ENCODE measurements around the gene CCDC85B.

CCDC85B gene

DNA sequence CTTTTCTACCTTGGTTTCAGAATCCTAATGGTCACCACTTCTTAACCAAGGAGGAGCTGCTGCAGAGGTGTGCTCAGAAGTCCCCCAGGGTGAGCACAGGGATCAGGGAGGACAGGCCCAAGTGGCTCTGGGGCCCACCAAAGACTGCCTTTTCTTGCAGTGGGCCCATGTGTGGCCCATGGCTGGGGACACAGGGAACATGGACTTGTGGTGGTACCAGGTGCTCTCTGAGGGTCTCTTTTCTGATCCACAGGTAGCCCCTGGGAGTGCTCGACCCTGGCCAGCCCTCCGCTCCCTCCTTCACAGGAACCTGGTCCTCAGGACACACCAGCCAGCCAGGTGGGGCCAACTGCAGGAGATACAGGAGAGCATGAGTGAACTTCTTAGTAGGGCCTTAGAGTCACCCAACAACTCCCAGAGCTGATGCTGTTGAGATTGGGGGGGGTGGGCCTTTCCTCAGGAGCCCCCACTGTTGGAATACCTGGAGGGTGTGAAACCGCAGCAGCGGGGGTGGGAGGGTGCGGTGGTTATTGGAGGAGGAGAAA, 28.2 kb upstream of the CCDC85B start:
- Histone ChIP-seq H3K36me3 (ENCODE audit: insufficient read depth, low read length) (peaks cover 63% of the 10 kb centered on the region), H3F3A (ENCODE audit: insufficient read depth, low read length) (0 out of 2 replicates have a peak, but pooled peaks cover 5% of the 10 kb centered on the region), H4K20me1 (ENCODE audit: insufficient read depth, low read length) (no peaks in the 10 kb centered on the region), H2AFZ (ENCODE audit: low read length) (no peak overlapping the region), H3K9ac (ENCODE audit: low read length) (peak overlapping the region; percentile 87; the same call in 1 of the 2 replicates), H3K4me3 (ENCODE audit: low read depth, low read length, poor library complexity, severe bottlenecking) (no peak overlapping the region), H3K4me1 (ENCODE audit: insufficient read depth, low read length, severe bottlenecking) (peaks cover 24% of the 10 kb centered on the region), H3K9me3 (ENCODE audit: low read length) (no peaks in the 10 kb centered on the region), H3K9me2 (ENCODE audit: low read depth, low read length) (no peaks in the 10 kb centered on the region), H3K79me2 (ENCODE audit: insufficient read depth, low read length) (peaks cover 8% of the 10 kb centered on the region; the same call in 1 of the 2 replicates), H3K27me3 (ENCODE audit: insufficient read depth, low read length) (no peaks in the 10 kb centered on the region), H3K4me2 (ENCODE audit: low read length) (no peak overlapping the region), H3K27ac (ENCODE audit: low read depth, low read length, poor library complexity, severe bottlenecking) (no peak overlapping the region)
- no peak for TF ChIP-seq EZH2 (IDR thresholded peaks at IDR 0.05; ENCODE audit: borderline replicate concordance, low read length)
- TF ChIP-seq, protein P1, sequence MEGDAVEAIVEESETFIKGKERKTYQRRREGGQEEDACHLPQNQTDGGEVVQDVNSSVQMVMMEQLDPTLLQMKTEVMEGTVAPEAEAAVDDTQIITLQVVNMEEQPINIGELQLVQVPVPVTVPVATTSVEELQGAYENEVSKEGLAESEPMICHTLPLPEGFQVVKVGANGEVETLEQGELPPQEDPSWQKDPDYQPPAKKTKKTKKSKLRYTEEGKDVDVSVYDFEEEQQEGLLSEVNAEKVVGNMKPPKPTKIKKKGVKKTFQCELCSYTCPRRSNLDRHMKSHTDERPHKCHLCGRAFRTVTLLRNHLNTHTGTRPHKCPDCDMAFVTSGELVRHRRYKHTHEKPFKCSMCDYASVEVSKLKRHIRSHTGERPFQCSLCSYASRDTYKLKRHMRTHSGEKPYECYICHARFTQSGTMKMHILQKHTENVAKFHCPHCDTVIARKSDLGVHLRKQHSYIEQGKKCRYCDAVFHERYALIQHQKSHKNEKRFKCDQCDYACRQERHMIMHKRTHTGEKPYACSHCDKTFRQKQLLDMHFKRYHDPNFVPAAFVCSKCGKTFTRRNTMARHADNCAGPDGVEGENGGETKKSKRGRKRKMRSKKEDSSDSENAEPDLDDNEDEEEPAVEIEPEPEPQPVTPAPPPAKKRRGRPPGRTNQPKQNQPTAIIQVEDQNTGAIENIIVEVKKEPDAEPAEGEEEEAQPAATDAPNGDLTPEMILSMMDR (IDR thresholded peaks at IDR 0.05; ENCODE audit: low read length) = no peak

DNA sequence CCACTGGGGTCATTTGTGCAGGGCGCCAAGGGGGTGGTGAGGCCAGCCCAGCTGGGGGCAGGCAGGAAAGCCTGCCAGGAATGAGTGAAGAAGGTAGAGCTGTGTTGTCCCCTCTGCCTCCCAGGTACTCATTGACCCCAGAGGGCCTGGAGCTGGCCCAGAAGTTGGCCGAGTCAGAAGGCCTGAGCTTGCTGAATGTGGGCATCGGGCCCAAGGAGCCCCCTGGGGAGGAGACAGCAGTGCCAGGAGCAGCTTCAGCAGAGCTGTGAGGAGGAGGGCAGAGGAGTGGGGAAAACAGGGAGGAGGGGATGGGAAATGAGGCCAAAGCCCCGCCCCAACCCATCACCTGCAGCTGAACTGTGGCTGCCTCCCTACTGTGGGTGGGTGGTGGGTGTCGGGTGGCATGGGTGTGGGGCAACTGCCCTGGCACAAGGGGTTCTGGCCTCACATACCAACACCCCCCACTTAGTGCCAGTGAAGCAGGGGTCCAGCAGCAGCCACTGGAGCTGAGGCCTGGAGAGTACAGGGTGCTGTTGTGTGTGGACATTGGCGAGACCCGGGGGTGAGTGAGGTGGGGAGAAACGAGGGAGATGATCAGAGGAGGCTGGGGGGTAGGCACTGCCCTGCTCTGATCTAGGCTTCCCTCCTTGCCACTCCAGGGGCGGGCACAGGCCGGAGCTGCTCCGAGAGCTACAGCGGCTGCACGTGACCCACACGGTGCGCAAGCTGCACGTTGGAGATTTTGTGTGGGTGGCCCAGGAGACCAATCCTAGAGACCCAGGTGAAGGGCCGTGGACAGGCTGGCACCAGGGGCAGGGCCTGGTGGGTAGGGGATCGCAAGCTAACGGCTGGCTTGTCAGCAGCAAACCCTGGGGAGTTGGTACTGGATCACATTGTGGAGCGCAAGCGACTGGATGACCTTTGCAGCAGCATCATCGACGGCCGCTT, 27.3 kb upstream of the CCDC85B start:
- TF ChIP-seq, protein P1 (IDR thresholded peaks at IDR 0.05; ENCODE audit: low read length) = no peak
- TF ChIP-seq EZH2 (IDR thresholded peaks at IDR 0.05; ENCODE audit: borderline replicate concordance, low read length) = no peak
- H3K9me2 ChIP-seq (ENCODE audit: low read depth, low read length) = no peaks in the 10 kb centered on the region
- peaks cover 24% of the 10 kb centered on the region for H3K4me1 ChIP-seq (ENCODE audit: insufficient read depth, low read length, severe bottlenecking)
- peaks cover 6% of the 10 kb centered on the region; the same call in 1 of the 2 replicates for H3K79me2 ChIP-seq (ENCODE audit: insufficient read depth, low read length)
- no peaks in the 10 kb centered on the region for H4K20me1 ChIP-seq (ENCODE audit: insufficient read depth, low read length)
- peaks cover 63% of the 10 kb centered on the region for H3K36me3 ChIP-seq (ENCODE audit: insufficient read depth, low read length)
- no peak overlapping the region for H3K4me3 ChIP-seq (ENCODE audit: low read depth, low read length, poor library complexity, severe bottlenecking)
- H3F3A ChIP-seq (ENCODE audit: insufficient read depth, low read length) = 0 out of 2 replicates have a peak, but pooled peaks cover 5% of the 10 kb centered on the region
- no peak overlapping the region for H3K4me2 ChIP-seq (ENCODE audit: low read length)
- no peaks in the 10 kb centered on the region for H3K27me3 ChIP-seq (ENCODE audit: insufficient read depth, low read length)
- H3K9ac ChIP-seq (ENCODE audit: low read length) = no peak overlapping the region
- no peak overlapping the region for H3K27ac ChIP-seq (ENCODE audit: low read depth, low read length, poor library complexity, severe bottlenecking)
- H2AFZ ChIP-seq (ENCODE audit: low read length) = no peak overlapping the region
- H3K9me3 ChIP-seq (ENCODE audit: low read length) = no peaks in the 10 kb centered on the region

DNA sequence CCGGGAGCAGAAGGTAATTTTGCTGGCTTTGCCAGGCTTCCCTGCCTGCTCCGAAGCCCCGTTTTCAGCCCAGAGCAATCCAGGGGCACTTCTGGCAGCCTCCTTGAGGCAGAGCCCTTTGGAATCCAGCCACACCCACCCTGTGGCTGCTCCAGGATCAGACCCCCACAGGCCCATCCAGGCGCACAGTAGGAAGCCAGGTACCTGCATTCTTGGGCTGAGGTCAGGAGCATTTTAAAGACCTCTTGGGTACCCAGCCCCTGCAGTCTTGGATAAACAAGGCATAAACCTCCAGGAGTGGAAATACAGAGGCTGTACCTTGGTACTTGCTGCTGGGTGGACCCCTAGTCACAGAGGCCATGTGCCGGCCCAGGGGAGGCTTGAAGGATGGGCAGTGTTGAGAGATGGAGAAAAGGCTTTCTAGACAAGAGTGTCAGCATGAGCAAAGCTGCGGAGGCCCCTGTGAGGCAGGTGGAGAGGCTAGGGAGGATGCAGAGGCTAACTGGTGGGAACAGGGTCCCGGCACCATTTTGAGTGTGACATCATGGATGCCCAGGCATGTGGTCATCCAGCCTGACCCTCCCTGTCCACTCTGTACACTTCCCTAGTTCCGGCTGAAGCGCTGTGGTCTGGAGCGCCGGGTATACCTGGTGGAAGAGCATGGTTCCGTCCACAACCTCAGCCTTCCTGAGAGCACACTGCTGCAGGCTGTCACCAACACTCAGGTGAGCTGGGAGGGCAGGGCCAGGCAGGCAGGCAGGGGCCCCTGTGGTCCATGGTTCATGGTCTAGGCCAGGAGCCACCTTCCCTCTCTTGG, 26.4 kb upstream of the CCDC85B start:
- Histone ChIP-seq H3K9me2 (ENCODE audit: low read depth, low read length) (no peaks in the 10 kb centered on the region), H4K20me1 (ENCODE audit: insufficient read depth, low read length) (no peaks in the 10 kb centered on the region), H3K36me3 (ENCODE audit: insufficient read depth, low read length) (peaks cover 63% of the 10 kb centered on the region), H3K27ac (ENCODE audit: low read depth, low read length, poor library complexity, severe bottlenecking) (no peak overlapping the region), H3K9ac (ENCODE audit: low read length) (no peak overlapping the region), H3K4me2 (ENCODE audit: low read length) (no peak overlapping the region), H3K79me2 (ENCODE audit: insufficient read depth, low read length) (peaks cover 6% of the 10 kb centered on the region; the same call in 1 of the 2 replicates), H3K4me3 (ENCODE audit: low read depth, low read length, poor library complexity, severe bottlenecking) (no peak overlapping the region), H2AFZ (ENCODE audit: low read length) (no peak overlapping the region), H3K4me1 (ENCODE audit: insufficient read depth, low read length, severe bottlenecking) (peaks cover 17% of the 10 kb centered on the region), H3K9me3 (ENCODE audit: low read length) (no peaks in the 10 kb centered on the region), H3F3A (ENCODE audit: insufficient read depth, low read length) (no peaks in the 10 kb centered on the region), H3K27me3 (ENCODE audit: insufficient read depth, low read length) (no peaks in the 10 kb centered on the region)
- TF ChIP-seq EZH2 (IDR thresholded peaks at IDR 0.05; ENCODE audit: borderline replicate concordance, low read length) = no peak
- TF ChIP-seq, protein P1 (IDR thresholded peaks at IDR 0.05; ENCODE audit: low read length) = no peak
